NCI-H1417 treated with DMSO at 0.1 percent for 48 hours (cell line): ENCODE measurements around the gene IFITM10.
"Not testable (repeated sequence)": the region's sequence is repeated elsewhere in the genome, so short reads cannot be mapped to it uniquely, and the experiment has no call there.

Experiments used
- DNase-seq: peaks from one replicate; lab custom pipeline; 2025; lab: John Stamatoyannopoulos, UW

Gene IFITM10

DNA sequence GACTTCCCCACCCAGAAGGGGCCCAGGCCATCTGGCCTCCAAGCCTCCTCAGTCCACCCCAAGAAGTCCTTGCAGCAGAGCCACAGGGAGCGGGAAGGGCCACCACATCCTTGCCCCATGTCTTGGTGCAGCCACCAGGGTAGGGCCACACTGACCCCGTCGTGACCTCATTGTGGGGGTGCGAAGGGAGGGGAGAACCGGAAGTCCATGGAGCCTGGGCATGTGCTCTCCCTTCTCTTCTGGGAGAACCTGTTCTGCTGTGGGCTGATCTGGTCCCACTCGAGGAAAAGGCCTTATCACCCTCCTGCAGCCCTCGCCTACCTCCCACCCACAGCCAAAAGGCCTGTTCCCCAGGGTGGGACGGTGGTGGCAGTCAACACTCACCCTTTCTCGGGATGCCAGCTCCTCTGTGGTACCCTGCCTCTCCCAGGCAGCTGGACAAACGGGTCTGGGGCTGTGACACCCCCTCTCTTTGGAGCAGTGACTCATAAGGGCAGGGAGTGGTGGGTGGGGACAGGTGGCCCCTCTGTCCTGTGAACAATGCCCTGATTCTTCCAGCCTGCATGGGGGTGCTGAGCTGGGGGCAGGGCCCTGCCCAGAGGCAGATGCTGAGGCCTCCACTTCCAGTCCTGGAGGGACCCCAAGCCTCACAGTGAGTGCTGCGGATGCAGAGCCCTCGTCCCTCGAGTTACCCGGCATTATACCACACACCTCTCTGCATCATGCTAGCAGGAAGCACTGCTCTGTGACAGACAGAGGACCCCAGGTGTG, 27.9 kb upstream of the IFITM10 start:
- no peak for DNase-seq

- DNase-seq = no peak
Measured at GRCh38 chr11:1777737-1778136, 27.3 kb upstream of the IFITM10 start.

GRCh38 chr11:1776944-1777715, 26.7 kb upstream of the IFITM10 start:
- DNase-seq = no peak

DNA sequence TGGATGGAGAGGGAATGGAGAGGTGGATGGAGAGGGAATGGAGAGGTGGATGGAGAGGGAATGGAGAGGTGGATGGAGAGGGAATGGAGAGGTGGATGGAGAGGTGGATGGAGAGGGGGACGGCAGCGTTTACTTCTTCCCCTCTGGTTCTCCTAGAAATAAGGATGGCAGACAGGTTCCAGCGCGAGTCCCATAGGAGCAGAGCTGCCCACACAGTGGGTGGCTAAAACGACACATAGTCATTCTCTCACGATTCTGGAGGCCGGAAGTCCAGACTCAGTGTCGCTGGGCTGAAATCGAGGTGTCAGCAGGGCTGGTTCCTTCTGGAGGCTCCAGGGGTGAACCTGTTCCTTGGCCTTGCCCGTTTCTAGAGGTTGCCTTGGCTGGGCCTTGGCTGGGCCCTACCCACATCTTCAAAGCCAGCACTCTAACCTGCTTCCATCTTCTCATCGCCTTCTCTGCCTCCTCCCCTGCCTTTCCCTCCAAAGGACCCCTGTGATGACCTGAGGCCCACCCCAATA, 26.0 kb upstream of the IFITM10 start:
- DNase-seq = no peak

DNA sequence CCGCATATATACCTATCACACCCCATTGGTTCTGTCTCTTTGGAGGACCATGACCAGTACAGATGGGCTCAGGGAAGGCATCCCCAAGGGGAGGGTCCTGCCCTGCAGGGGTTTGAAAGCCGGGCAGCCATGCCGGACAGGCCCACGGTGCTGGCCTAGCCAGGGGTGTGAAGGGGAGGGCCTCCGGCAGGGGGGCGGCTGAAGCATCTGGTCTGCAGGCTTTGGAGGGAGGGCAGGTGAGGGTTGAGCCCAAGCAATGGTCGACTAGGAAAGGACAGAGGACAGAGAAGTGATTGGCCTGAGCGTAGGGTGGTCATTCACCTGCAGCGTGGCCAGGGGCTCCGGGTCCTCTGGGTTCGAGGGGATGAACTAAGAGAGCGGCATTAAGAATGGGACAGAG, 24.5 kb upstream of the IFITM10 start:
- DNase-seq = no peak

- DNase-seq = no peak
Measured at GRCh38 chr11:1773994-1774550, 23.7 kb upstream of the IFITM10 start.

GRCh38 chr11:1773131-1773993, 23.0 kb upstream of the IFITM10 start:
- no peak for DNase-seq

- DNase-seq = no peak
Measured at GRCh38 chr11:1772270-1773130, 22.1 kb upstream of the IFITM10 start.

DNA sequence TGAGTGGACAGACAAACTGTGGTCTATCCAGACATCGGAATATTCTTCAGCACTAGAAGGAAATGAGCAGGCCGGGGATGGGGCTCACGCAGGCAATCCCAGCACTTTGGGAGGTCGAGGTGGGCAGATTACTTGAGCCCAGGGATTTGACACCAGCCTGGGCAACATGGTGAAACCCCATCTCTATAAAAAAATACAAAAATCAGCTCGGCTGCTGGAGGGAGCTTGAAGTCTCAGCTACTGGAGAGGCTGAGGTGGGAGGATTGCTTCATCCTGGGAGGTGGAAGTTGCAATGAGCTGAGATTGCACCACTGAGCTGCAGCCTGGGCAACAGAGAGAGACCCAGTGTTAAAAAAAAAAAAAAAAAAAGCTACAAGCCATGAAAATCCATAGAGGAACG, 21.3 kb upstream of the IFITM10 start:
- DNase-seq = no peak

DNA sequence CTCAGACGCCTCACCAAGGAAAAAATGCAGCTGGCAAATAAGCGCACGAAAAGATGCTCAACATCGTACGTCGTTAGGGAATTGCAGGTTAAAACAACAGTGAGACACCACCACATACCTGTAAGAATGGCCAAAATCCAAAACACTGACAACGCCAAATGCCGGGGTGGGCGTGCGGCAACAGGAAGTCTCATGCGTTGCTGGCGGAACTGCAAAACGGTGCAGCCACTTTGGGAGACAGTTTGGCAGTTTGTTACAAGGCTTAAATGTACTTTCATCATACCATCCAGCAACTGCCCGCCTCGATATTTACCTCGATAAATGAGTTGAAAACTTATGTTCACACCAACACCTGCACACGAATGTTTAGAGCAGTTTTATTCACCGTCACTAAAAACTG, 20.9 kb upstream of the IFITM10 start:
- DNase-seq = no peak

DNA sequence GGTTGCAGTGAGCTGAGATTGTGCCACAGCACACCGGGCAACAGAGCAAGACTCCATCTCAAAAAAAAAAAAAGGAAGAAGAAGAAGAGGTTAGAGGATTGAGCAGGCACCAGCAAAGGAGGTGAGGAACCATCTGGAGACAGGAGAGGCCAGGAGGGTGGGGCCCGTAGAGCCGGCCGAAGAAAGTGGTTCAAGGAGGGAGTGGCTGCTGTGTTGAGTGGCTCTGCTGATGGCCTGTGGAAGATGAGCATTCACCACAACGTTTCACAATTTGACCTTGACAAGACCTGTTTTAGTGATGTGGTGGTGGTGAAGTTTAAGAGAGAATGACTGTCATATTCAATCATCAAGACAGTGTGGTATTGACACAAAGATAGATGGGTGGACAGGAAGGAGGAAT, 20.1 kb upstream of the IFITM10 start:
- no peak for DNase-seq

DNA sequence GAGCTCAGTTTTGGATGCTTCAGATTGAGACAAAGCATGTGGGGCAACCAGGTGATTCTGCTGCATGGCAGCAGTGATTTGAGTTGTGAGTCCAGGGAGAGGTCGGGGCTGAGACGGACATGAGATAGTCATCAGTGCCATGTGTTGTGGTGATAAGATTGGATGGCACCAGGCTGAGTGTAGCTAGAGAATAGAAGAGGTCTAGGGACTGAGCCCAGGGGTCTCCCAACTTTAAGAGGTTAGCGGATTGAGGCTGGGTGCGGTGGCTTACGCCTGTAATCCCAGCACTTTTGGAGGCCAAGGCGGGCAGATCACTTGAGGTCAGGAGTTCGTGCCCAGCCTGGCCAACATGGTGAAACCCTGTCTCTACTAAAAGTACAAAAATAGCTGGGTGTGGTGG, 19.7 kb upstream of the IFITM10 start:
- no peak for DNase-seq

GRCh38 chr11:1769304-1769936, 19.0 kb upstream of the IFITM10 start:
- DNase-seq = not testable (repeated sequence)

- no peak for DNase-seq
Measured at GRCh38 chr11:1768141-1768469, 17.7 kb upstream of the IFITM10 start.

DNA sequence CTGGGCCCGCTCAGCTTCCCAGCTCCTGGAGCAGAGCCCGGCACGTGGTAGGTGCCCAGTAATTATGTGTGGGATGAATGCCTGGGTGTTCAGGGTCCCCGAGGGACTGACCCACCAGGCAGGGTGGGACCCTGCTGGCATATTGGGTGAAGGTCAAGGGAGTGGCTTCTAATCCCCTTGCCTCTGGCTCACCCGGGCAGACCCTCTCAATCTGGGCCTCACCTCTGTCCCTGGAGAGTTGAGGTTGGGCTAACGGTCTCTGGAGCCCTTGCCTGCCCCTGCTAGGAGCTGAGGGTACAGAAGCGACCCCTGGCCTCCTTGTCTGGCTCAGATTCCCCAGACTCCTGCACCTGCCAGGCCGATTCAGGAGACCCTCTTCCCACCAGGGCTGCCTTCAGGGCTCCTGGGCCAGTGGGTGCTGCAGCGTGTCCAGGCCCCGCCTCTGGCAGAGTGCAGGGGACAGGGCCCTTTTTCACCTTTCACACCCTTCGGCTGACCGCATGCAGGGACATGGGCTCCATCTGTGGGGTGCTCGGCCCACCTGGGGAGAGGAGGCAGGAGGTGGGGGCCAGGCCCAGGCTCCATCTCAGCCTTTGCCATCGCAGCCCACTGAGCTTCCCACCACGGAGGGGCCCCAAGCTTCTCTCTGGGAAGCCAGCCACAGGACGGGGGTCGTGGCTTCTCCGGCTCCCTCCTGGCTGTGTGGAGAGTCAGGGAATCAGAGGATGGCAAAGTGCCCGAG, 17.2 kb upstream of the IFITM10 start:
- DNase-seq = no peak

DNA sequence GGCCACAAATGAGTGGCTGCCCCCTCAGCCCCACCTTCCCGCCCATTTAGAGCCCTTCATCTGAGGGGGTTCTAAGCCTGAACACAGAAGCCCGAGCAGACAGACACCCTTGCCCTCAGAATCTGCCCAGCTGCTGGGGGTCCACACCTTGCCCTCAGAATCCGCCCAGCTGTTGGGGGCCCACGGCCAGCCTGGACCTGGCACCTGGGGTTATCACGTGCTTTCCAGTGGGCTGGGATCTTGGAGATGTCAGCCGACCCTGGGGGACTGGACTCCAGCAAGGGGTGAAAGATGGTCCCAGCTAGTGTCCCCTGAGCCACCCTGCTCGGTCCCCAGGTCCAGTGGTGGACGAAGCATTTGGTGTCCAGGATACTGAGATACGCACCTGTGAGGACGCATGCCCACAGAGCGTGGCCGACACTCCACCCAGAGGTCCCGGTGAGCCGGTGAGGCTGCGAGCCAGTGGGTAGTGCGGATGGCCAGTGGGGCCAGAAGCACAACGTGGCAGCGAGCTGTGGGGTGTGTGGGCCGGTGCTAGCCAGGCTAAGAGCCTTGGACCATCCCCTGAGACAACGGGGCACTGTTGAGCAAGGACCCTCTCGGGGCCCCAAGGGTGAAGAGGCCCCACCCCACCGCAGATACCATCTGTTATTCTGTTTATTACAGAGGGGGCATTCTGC, 16.5 kb upstream of the IFITM10 start:
- DNase-seq = no peak

GRCh38 chr11:1765871-1766718, 15.7 kb upstream of the IFITM10 start:
- DNase-seq = no peak
